GM12878 (cell line): ENCODE measurements around the gene HMBS. TPM values are rescaled to one million over a fixed set of nuclear protein-coding genes. Genes with fewer than 3 reads are reported as not detected.

Source experiments
- ATAC-seq: fragments of 200-7000 bp; cut with Tn5 transposase; 3 replicates; pipeline ENCODE4 v1.9.1; 2020; ENCODE audit warnings: mild to moderate bottlenecking, moderate library complexity
- BruUV-seq: library from RNA; stranded (reverse); fragments of 400-500 nt; replicated peaks from 2 replicates; lab custom pipeline; 2021; lab: Mats Ljungman, UMichigan
- CTCF ChIA-PET: fragments of 300-600 bp; sonication (Branson Sonifier 250); formaldehyde crosslinking; extraction: SDS; loops from one replicate; lab custom pipeline; 2021; ENCODE audit warnings: inconsistent platforms; lab: Yijun Ruan, JAX
- POLR2A ChIA-PET: fragments of 350-600 bp; formaldehyde crosslinking; extraction: SDS; loops from one replicate; lab custom pipeline; 2021; ENCODE audit warnings: inconsistent platforms; lab: Charles Lee
- RAD21 ChIA-PET: fragments of 300-600 bp; sonication (Branson Sonifier 250); formaldehyde crosslinking; loops from one replicate; lab custom pipeline; 2023; ENCODE audit warnings: antibody characterized with exemption; ENCODE audit not compliant: unreplicated experiment; lab: Charles Lee
- SMC1A ChIA-PET: fragments of 300-600 bp; sonication (Branson Sonifier 250); formaldehyde crosslinking; loops from one replicate; lab custom pipeline; 2023; ENCODE audit not compliant: unreplicated experiment, uncharacterized antibody; lab: Charles Lee
- DNase-seq: peaks from one replicate; pipeline ENCODE4 v3.0.0-alpha.2; 2011; ENCODE audit warnings: low read depth, low spot score
- FAIRE-seq: peaks from 3 replicates; lab custom pipeline; 2011; peaks lifted over from hg19 to GRCh38; lab: Jason Lieb, UNC
- H2AFZ ChIP-seq: 2 replicates; pipeline ENCODE4 v1.6.0; 2011; ENCODE audit warnings: low read depth, low read length, control low read depth; ENCODE audit not compliant: control insufficient read depth
- H3K27ac ChIP-seq: 2 replicates; pipeline ENCODE4 v1.5.1; 2011; ENCODE audit warnings: control low read depth; ENCODE audit not compliant: control insufficient read depth, insufficient read depth
- H3K27me3 ChIP-seq, 2 experiments: replicated peaks in 1 of 2; 2 replicates each; pipeline versions ENCODE4 v1.6.0 to v1.6.1; 2011; ENCODE audit warnings: low read length in 1 of 2; ENCODE audit not compliant: control insufficient read depth in 2 of 2, insufficient read depth in 2 of 2
- H3K36me3 ChIP-seq, 2 experiments: 2 replicates each; pipeline ENCODE4 v1.5.1; 2011; ENCODE audit warnings: low read length in 1 of 2; ENCODE audit not compliant: control insufficient read depth in 2 of 2, insufficient read depth in 2 of 2
- H3K4me1 ChIP-seq: 2 replicates; pipeline ENCODE4 v1.6.1; 2011; ENCODE audit warnings: mild to moderate bottlenecking, low read length, moderate library complexity, mixed read lengths; ENCODE audit not compliant: control insufficient read depth, insufficient read depth
- H3K4me2 ChIP-seq: 2 replicates; pipeline ENCODE4 v1.6.0; 2011; ENCODE audit warnings: control low read depth; ENCODE audit not compliant: control insufficient read depth, insufficient read depth
- H3K4me3 ChIP-seq: fragments of 200-600 bp; sonication (generic); 2 replicates; pipeline ENCODE4 v1.5.1; 2016
- H3K79me2 ChIP-seq: 2 replicates; pipeline ENCODE4 v1.6.0; 2011; ENCODE audit warnings: low read length; ENCODE audit not compliant: control insufficient read depth, insufficient read depth
- H3K9ac ChIP-seq: 2 replicates; pipeline ENCODE4 v1.8.0; 2011; ENCODE audit warnings: low read length, control low read depth, mixed read lengths; ENCODE audit not compliant: control insufficient read depth, insufficient read depth
- H3K9me3 ChIP-seq: replicated peaks from 3 replicates; pipeline ENCODE4 v1.5.1; 2011; ENCODE audit warnings: mild to moderate bottlenecking, low read length; ENCODE audit not compliant: control insufficient read depth, insufficient read depth
- H4K20me1 ChIP-seq: 2 replicates; pipeline ENCODE4 v1.6.0; 2011; ENCODE audit not compliant: control insufficient read depth, insufficient read depth
- BHLHE40 ChIP-seq, 2 experiments: fragments of 450-650 bp in 1 of 2; IDR thresholded peaks; 2 replicates each; pipeline ENCODE4 v1.6.1; 2011 to 2017; ENCODE audit warnings: low read depth in 2 of 2, borderline replicate concordance in 1 of 2, improper control_type of control experiment in 1 of 2, low read length in 1 of 2, mild to moderate bottlenecking in 1 of 2
- CEBPZ ChIP-seq: fragments of 150-350 bp; IDR thresholded peaks from 2 replicates; pipeline ENCODE4 v1.6.1; 2016; ENCODE audit warnings: low read depth, low read length
- CHD2 ChIP-seq: IDR thresholded peaks from 2 replicates; pipeline ENCODE4 v1.6.1; 2011; ENCODE audit warnings: low read depth, low read length, improper control_type of control experiment, borderline replicate concordance
- CTCF ChIP-seq, 3 experiments: IDR thresholded peaks in 2 of 3; conservative IDR thresholded peaks in 1 of 3; 2 replicates each; pipeline ENCODE4 v1.5.1; 2011; ENCODE audit warnings: low read depth in 3 of 3, low read length in 3 of 3, mild to moderate bottlenecking in 3 of 3, control low read depth in 2 of 3, moderate library complexity in 2 of 3, inconsistent platforms in 1 of 3, mixed read lengths in 1 of 3; ENCODE audit not compliant: control insufficient read depth in 2 of 3, insufficient read depth in 1 of 3; ENCODE audit errors: extremely low read depth in 1 of 3
- EED ChIP-seq: sonication (generic); IDR thresholded peaks from 2 replicates; pipeline ENCODE4 v1.6.1; 2016; ENCODE audit warnings: antibody characterized with exemption, low read depth
- HDAC6 ChIP-seq: fragments of 200-600 bp; sonication (generic); IDR thresholded peaks from one replicate; pipeline ENCODE4 v1.8.0; 2017; ENCODE audit warnings: antibody characterized with exemption; ENCODE audit not compliant: unreplicated experiment
- KLF5 ChIP-seq: fragments of 450-650 bp; IDR thresholded peaks from 2 replicates; pipeline ENCODE4 v1.6.1; 2014; ENCODE audit warnings: mild to moderate bottlenecking; ENCODE audit not compliant: partially characterized antibody
- MLLT1 ChIP-seq: fragments of 450-650 bp; IDR thresholded peaks from 2 replicates; pipeline ENCODE4 v1.6.1; 2016; ENCODE audit warnings: mild to moderate bottlenecking
- NKRF ChIP-seq: fragments of 450-650 bp; conservative IDR thresholded peaks from 2 replicates; pipeline ENCODE4 v1.6.1; 2017; ENCODE audit warnings: mild to moderate bottlenecking, moderate library complexity
- PML ChIP-seq: IDR thresholded peaks from 2 replicates; pipeline ENCODE4 v1.6.1; 2012; ENCODE audit warnings: low read length, inconsistent platforms
- SMC3 ChIP-seq: IDR thresholded peaks from 2 replicates; pipeline ENCODE4 v1.6.1; 2011; ENCODE audit warnings: low read length, improper control_type of control experiment, borderline replicate concordance
- SREBF2 ChIP-seq: IDR thresholded peaks from 2 replicates; pipeline ENCODE4 v1.6.1; 2012; ENCODE audit warnings: mild to moderate bottlenecking, low read length
- ZNF207 ChIP-seq: fragments of 450-650 bp; IDR thresholded peaks from 2 replicates; pipeline ENCODE4 v1.6.1; 2014; ENCODE audit warnings: antibody characterized with exemption, mild to moderate bottlenecking, borderline replicate concordance
- WGBS: methylation state at CpG from one replicate; pipeline ENCODE4 v1.1.6; 2016; ENCODE audit warnings: low lambda C conversion rate; ENCODE audit not compliant: insufficient replicate concordance, insufficient coverage; ENCODE audit errors: missing lambda C conversion rate; 5-methylcytosine and 5-hydroxymethylcytosine counted together
- in situ Hi-C: fragments of 300-500 bp; cut with MboI; formaldehyde crosslinking; loops from 9 replicates; pipeline ENCODE4 v1.14.3; 2018; ENCODE audit warnings: mixed read lengths
- intact Hi-C: fragments of 100-400 bp; cut with micrococcal nuclease; formaldehyde crosslinking; loops from one replicate; pipeline ENCODE4 v1.14.2; 2022; ENCODE audit not compliant: unreplicated experiment
- polyA plus RNA-seq, 11 experiments: library from polyadenylated mRNA; depleted of rRNA in 4 of 11; unstranded in 6 of 11; stranded (reverse) in 5 of 11; fragments of >200 nt; fragmentation: Nextera tagmentation in 4 of 11; fragmentation: Illumina TruSeq in 1 of 11; extraction: Ambion mirVana in 4 of 11; extraction: Trizol in 1 of 11; gene quantifications; 1 replicate in 1 of 11; 2 replicates in 10 of 11; pipeline versions ENCODE4 v1.2.1 to v1.2.3, GENCODE V29; 2011 to 2016; ENCODE audit warnings: inconsistent platforms in 2 of 11, missing spikeins in 2 of 11, low read depth in 1 of 11
- total RNA-seq, 4 experiments: library from RNA; depleted of rRNA in 3 of 4; stranded (reverse); fragments of >200 nt in 3 of 4; fragmentation: Illumina TruSeq in 1 of 4; extraction: Trizol in 1 of 4; gene quantifications; 2 replicates each; pipeline versions ENCODE4 v1.2.1 to v1.2.3, GENCODE V29; 2013 to 2021

The HMBS gene
- total and polyA plus RNA-seq, 10 of the 15 experiments (the other 5 are each of a cell fraction or from before 2014, with no cell fraction given): 17.7 to 96.7 (median 49.7) TPM

GRCh38 chr11:119125821-119126220 is 41.1 kb downstream of the HMBS start (continued):
- no peak for TF ChIP-seq ZNF207
- TF ChIP-seq SREBF2: no peak

- ChIA-PET CTCF (interaction anchor here (0.5 to 1.2 kb wide), 7 partner anchors 8 to 175 kb away, joined by 3 to 4 read pairs (median 3); no protein-coding TSS in a partner anchor), POLR2A (no interaction called here), RAD21 (interaction anchor here (0.7 kb wide), 1 partner anchor 1558 kb away, joined by 3 read pairs; no protein-coding TSS in a partner anchor), SMC1A (interaction anchor here (1.8 kb wide), 1 partner anchor 17 kb away, joined by 5 read pairs; no protein-coding TSS in a partner anchor)
- intact Hi-C loops: no loop called here
- no peak overlapping the region for H2AFZ ChIP-seq
- H3K9me3 ChIP-seq: no peaks in the 10 kb centered on the region
- H3K4me1 ChIP-seq: 0 out of 2 replicates have a peak, but pooled peaks cover 6% of the 10 kb centered on the region
- no peak overlapping the region for H3K9ac ChIP-seq
- no peak overlapping the region for H3K4me3 ChIP-seq
- FAIRE-seq (no peak), ATAC-seq (no peak), DNase-seq (no peak)
- H3K27me3 ChIP-seq: no peaks in the 10 kb centered on the region
- H4K20me1 ChIP-seq: no peaks in the 10 kb centered on the region
- WGBS: 97% methylated on average over 5 of the region's 5 CpGs
- H3K36me3 ChIP-seq: peaks cover 0 to 16% of the 10 kb centered on the region in 2 experiments
- H3K79me2 ChIP-seq: peaks cover 17% of the 10 kb centered on the region
- H3K27ac ChIP-seq: no peak overlapping the region
- BruUV-seq: no TSS peak
- in situ Hi-C loops: no loop called here
- H3K4me2 ChIP-seq: no peak overlapping the region
- no peak for TF ChIP-seq BHLHE40 (IDR thresholded peaks at IDR 0.05; ENCODE audit: borderline replicate concordance in 1 of 2, low read depth in 2 of 2, low read length in 1 of 2)
- no peak for TF ChIP-seq KLF5
- no peak for TF ChIP-seq MLLT1
- TF ChIP-seq CTCF (IDR thresholded peaks at IDR 0.05 in 2 of 3, conservative IDR thresholded peaks at IDR 0.05 in 1 of 3; ENCODE audit: control insufficient read depth in 2 of 3, extremely low read depth in 1 of 3, insufficient read depth in 1 of 3, low read depth in 3 of 3, low read length in 3 of 3): no peak
- no peak for TF ChIP-seq EED
- no peak for TF ChIP-seq NKRF
- TF ChIP-seq PML: no peak
- TF ChIP-seq CEBPZ: no peak
- TF ChIP-seq SMC3: no peak
- no peak for TF ChIP-seq HDAC6
- TF ChIP-seq CHD2: no peak
Observed at GRCh38 chr11:119126675-119127268, 42.1 kb downstream of the HMBS start.
